Measurements from ENCODE around the gene MAGI2.

MAGI2 gene

DNA sequence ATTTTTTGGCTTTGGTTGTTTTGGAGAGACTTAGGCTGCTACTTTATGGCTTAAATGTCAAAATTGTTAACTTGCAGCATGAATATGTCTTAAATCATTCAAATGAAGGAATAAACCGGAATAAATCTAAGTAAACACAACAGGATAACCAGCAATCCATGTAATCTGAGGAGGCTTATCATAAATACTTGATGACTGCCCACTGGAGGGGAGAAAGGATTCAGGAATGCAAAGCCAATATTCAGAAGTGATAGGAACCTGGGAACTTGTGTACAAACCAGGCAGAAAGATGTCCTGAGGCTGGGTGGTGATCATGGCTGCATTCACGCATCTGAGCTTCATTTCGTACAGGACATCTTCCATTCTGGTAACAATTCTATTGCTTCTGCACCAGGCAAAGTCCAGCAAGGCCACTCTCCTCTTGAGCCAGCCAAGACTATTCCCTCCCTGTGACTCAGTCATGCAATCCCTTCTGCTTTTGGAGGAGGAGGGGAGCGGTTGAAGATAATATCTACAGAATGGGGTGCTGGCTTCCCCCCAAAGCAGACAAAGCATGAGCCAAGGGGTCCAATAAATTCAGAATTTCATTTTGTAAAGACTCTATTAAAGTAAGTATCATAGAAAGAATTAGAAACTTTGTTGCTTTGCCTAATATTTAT, 1280.4 kb downstream of the MAGI2 start:
- no peak for DNase-seq (ENCODE audit: extremely low read depth, low read depth)
- TF ChIP-seq, protein P1, sequence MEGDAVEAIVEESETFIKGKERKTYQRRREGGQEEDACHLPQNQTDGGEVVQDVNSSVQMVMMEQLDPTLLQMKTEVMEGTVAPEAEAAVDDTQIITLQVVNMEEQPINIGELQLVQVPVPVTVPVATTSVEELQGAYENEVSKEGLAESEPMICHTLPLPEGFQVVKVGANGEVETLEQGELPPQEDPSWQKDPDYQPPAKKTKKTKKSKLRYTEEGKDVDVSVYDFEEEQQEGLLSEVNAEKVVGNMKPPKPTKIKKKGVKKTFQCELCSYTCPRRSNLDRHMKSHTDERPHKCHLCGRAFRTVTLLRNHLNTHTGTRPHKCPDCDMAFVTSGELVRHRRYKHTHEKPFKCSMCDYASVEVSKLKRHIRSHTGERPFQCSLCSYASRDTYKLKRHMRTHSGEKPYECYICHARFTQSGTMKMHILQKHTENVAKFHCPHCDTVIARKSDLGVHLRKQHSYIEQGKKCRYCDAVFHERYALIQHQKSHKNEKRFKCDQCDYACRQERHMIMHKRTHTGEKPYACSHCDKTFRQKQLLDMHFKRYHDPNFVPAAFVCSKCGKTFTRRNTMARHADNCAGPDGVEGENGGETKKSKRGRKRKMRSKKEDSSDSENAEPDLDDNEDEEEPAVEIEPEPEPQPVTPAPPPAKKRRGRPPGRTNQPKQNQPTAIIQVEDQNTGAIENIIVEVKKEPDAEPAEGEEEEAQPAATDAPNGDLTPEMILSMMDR (IDR thresholded peaks at IDR 0.05; ENCODE audit: low read depth, low read length), result no peak

DNA sequence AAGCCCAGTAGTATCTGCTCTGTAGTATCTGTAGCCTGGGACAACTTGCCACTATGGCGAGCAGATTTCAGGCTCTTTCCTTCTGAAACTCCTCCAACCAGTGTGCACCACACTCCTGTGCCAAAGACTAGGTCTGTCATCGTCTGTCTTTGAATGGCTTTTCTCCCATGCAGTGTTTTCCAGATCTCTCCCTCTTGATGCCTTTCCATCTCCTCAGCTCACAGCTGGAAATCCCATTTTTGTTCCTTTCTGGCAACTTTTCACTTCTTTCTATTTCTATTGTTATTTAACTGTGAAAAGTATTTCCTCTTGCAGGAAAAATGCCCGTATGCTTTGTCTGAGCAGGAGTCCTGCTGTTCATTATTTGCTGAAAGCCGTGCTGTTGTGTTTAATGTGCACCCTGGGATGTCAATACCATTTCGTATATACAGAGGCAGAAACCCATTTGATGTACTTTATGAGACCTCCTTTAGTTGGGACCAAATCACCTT, 1281.2 kb downstream of the MAGI2 start:
- DNase-seq (ENCODE audit: extremely low read depth, low read depth), result no peak
- TF ChIP-seq, protein P1 (IDR thresholded peaks at IDR 0.05; ENCODE audit: low read depth, low read length), result no peak

DNA sequence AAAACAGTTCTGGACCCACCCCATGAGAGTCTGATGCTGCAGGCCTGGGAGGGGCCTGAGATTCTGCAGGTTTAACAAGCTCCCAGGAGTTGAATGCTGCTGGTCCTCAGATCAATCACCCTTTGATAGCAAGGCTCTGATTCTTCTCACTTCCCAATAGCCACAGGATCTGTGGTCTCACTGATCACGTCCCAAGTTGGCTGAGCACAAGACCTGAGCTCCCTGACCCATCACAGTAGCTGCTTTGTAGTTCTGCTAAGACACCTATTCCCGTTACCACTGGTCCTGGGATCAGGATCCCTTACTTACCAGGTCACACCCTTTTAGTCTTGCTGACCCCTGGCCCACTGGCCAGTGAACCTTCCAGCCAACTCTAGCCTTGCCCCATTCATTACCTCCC, 1282.1 kb downstream of the MAGI2 start:
- TF ChIP-seq, protein P1 (IDR thresholded peaks at IDR 0.05; ENCODE audit: low read depth, low read length), result no peak
- no peak for DNase-seq (ENCODE audit: extremely low read depth, low read depth)

DNA sequence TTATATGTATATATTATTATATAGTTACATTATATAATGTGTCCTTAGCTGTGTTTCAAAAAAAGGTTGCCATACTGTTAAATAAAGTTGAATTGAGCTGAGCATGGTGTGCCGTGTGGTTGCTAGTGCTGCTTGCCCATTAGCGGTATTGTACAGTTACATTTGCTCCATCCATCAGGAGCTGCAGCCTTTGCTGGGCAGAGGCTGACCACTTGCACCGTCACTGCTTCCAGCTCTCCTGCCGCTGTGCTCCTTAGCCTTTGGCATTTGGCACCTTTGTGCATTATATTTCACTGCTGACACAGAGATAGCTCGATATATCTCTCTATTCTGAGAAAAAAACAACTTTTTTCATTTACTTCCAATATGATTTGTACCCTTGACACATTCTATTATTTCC, 1282.7 kb downstream of the MAGI2 start:
- no peak for DNase-seq (ENCODE audit: extremely low read depth, low read depth)
- TF ChIP-seq, protein P1 (IDR thresholded peaks at IDR 0.05; ENCODE audit: low read depth, low read length), result no peak

DNA sequence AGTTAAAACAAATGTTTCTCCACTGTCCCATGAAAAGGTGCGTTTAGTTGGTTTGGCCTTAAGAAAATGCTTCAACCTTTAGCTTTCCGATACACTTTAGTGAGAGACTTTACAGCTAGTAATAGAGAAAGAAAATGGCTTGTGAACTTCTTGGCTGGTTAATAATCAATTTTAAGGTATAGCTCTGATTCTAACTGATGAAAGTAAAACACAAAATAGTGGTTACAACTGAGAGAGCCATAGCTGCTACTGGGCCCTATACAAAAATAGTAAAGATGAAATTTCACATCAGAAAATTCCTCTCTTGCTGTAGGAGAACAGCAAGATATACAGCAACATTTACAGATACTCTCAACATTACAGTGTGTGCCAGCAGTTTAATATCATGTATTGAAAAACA, 1283.5 kb downstream of the MAGI2 start:
- TF ChIP-seq, protein P1 (IDR thresholded peaks at IDR 0.05; ENCODE audit: low read depth, low read length), result no peak
- DNase-seq (ENCODE audit: extremely low read depth, low read depth), result no peak

DNA sequence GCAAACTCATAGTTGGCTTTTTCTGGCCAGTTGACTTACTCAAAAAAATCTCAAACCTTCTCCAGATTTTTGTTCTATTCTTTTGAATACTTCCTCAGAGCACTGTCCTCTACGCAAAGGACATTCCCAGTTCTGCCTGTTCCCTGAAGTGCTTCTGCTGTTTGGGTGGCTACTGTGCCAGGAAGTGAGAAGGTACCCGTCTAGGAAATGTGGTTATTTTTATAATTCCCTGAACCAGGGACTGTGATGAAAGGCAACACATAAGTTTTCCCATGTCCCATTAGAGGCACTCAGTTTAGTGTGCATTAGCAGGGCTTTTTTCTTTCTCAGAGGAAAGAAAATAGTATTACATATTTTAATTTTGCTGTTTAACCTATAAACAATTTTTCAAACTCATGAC, 1284.6 kb downstream of the MAGI2 start:
- TF ChIP-seq, protein P1 (IDR thresholded peaks at IDR 0.05; ENCODE audit: low read depth, low read length), result no peak
- no peak for DNase-seq (ENCODE audit: extremely low read depth, low read depth)

DNA sequence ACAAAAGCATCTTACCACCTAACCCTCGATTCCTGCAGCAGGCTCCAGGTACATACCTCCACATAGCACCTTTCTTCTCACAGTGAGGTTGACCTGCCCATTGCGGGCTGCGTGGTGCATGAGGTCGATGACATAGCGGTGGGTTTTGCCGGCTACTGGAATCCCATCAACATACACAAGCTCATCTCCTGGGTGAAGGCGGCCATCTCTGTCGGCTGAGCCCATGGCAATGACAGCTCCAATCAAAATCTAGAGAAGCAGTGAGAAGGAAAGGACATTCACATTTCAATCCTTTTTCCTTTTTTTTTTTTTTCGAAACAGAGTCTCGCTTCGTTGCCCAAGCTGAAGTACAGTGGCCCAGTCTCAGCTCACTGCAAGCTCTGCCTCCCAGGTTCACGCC, 1285.6 kb downstream of the MAGI2 start:
- DNase-seq (ENCODE audit: extremely low read depth, low read depth), result no peak
- TF ChIP-seq, protein P1 (IDR thresholded peaks at IDR 0.05; ENCODE audit: low read depth, low read length), result no peak

Measured in AG09319 (cell line).